Loucy (cell line): ENCODE results near the gene ELAVL2.

Experiments
- H2AFZ ChIP-seq: fragments of 200-600 bp; sonication (generic); 2 replicates; pipeline ENCODE4 v1.6.0; 2016; ENCODE audit warnings: antibody characterized with exemption, mild to moderate bottlenecking, low read length, moderate library complexity
- H3F3A ChIP-seq: fragments of 200-600 bp; 2 replicates; pipeline ENCODE4 v1.6.0; 2016; ENCODE audit warnings: antibody characterized with exemption, low read depth, mild to moderate bottlenecking
- H3K27me3 ChIP-seq: fragments of 200-600 bp; sonication (generic); 2 replicates; pipeline ENCODE4 v1.6.1; 2014; ENCODE audit warnings: low read length, mild to moderate bottlenecking; ENCODE audit not compliant: insufficient read depth, poor library complexity, severe bottlenecking
- H3K36me3 ChIP-seq: fragments of 200-600 bp; sonication (generic); 2 replicates; pipeline ENCODE4 v1.6.1; 2016; ENCODE audit warnings: low read length; ENCODE audit not compliant: insufficient read depth
- H3K4me1 ChIP-seq: fragments of 200-600 bp; sonication (generic); 2 replicates; pipeline ENCODE4 v1.5.1; 2014; ENCODE audit warnings: low read length, mild to moderate bottlenecking; ENCODE audit not compliant: insufficient read depth, poor library complexity, severe bottlenecking
- H3K4me2 ChIP-seq: fragments of 200-600 bp; sonication (generic); 2 replicates; pipeline ENCODE4 v1.6.0; 2014; ENCODE audit warnings: antibody characterized with exemption, low read length, low read depth, mild to moderate bottlenecking; ENCODE audit not compliant: poor library complexity, severe bottlenecking
- H3K4me3 ChIP-seq: fragments of 200-600 bp; sonication (generic); 2 replicates; pipeline ENCODE4 v1.5.1; 2014; ENCODE audit warnings: low read length, mild to moderate bottlenecking, mixed read lengths; ENCODE audit not compliant: poor library complexity, severe bottlenecking
- H3K79me2 ChIP-seq: fragments of 200-600 bp; sonication (generic); 2 replicates; pipeline ENCODE4 v1.6.1; 2014; ENCODE audit warnings: low read length; ENCODE audit not compliant: insufficient read depth
- H3K9ac ChIP-seq: fragments of 200-600 bp; sonication (generic); 2 replicates; pipeline ENCODE4 v1.6.0; 2014; ENCODE audit warnings: mild to moderate bottlenecking, low read depth, low read length, moderate library complexity; ENCODE audit not compliant: poor library complexity, severe bottlenecking
- H3K9me2 ChIP-seq: fragments of 200-600 bp; sonication (generic); replicated peaks from 2 replicates; pipeline ENCODE4 v1.6.1; 2016; ENCODE audit warnings: low read depth, low read length, mixed read lengths
- H3K9me3 ChIP-seq: fragments of 200-600 bp; sonication (generic); 2 replicates; pipeline ENCODE4 v1.6.1; 2014; ENCODE audit warnings: mild to moderate bottlenecking, antibody characterized with exemption, low read length, low read depth; ENCODE audit not compliant: insufficient read depth
- H4K20me1 ChIP-seq: fragments of 200-600 bp; sonication (generic); 2 replicates; pipeline ENCODE4 v1.6.0; 2014; ENCODE audit warnings: antibody characterized with exemption, low read length, mild to moderate bottlenecking; ENCODE audit not compliant: insufficient read depth, poor library complexity, severe bottlenecking
- EZH2phosphoT487 ChIP-seq: fragments of 200-600 bp; IDR thresholded peaks from 2 replicates; pipeline ENCODE4 v1.6.1; 2018; ENCODE audit warnings: antibody characterized with exemption, mild to moderate bottlenecking, moderate library complexity, borderline replicate concordance
- TF ChIP-seq, protein P1 (sequence below): fragments of 200-600 bp; sonication (generic); conservative IDR thresholded peaks from 2 replicates; pipeline ENCODE4 v1.5.1; 2014; ENCODE audit warnings: mild to moderate bottlenecking, antibody characterized with exemption, low read length

Gene ELAVL2

DNA sequence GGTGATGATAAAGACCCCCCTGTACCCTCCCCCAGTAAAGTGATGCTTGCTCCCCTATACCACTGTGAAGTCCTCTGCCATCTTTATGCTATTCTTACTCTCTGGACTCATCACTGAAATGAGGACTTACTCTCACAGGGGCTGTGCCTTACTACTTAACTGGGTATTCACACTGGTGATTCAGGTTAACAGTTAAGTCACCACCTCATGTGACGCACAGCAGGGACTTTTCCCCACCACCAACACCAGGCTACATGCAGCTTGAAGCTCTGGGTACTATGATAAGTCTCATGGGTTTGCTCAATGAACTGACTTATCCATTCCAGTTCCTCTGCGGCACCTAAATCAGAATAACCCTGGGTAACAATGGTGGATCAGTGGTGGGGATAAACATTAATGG lies 163.7 kb downstream of the ELAVL2 start:
- Histone ChIP-seq H3K36me3 (no peaks in the 10 kb centered on the region), H4K20me1 (no peaks in the 10 kb centered on the region), H3K9me3 (no peaks in the 10 kb centered on the region), H3K27me3 (no peaks in the 10 kb centered on the region), H3K4me1 (no peaks in the 10 kb centered on the region), H3K4me3 (no peak overlapping the region), H3K9ac (no peak overlapping the region), H2AFZ (no peak overlapping the region), H3K79me2 (no peaks in the 10 kb centered on the region), H3K4me2 (no peak overlapping the region), H3F3A (no peaks in the 10 kb centered on the region), H3K9me2 (no peaks in the 10 kb centered on the region)
- TF ChIP-seq EZH2phosphoT487: no peak
- TF ChIP-seq, protein P1, sequence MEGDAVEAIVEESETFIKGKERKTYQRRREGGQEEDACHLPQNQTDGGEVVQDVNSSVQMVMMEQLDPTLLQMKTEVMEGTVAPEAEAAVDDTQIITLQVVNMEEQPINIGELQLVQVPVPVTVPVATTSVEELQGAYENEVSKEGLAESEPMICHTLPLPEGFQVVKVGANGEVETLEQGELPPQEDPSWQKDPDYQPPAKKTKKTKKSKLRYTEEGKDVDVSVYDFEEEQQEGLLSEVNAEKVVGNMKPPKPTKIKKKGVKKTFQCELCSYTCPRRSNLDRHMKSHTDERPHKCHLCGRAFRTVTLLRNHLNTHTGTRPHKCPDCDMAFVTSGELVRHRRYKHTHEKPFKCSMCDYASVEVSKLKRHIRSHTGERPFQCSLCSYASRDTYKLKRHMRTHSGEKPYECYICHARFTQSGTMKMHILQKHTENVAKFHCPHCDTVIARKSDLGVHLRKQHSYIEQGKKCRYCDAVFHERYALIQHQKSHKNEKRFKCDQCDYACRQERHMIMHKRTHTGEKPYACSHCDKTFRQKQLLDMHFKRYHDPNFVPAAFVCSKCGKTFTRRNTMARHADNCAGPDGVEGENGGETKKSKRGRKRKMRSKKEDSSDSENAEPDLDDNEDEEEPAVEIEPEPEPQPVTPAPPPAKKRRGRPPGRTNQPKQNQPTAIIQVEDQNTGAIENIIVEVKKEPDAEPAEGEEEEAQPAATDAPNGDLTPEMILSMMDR: no peak

DNA sequence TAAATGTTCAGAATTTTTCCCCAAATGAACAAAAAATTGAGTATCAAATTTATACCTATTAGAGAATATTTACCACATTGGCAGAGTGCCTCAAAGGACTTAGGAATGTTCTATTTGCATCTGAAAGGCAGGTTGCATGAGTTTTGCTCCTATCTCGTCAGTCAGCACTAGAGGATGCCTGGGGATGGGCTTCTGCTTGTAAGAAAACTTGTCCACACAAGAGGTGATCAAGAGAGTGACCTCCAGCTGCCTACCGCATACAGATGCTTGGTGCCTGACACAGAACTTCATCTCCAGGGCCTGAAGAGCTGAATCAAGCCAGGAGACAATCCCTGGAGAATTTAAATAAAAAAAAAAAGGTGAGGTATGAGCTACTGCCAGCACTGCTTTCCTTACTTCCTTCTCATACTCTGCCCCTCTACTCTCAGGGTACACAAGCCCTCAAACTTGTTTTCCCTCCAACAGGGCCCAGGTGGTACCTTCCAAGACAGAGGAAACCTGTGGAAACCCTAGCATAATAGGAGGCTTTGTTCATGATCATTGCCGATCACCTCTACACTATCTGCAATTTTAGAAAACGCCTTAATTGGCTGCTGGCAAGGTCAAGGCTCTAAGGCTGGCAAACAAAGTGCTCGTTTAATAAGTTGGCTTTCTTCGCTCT lies 166.6 kb downstream of the ELAVL2 start:
- no peaks in the 10 kb centered on the region for H3K9me3 ChIP-seq
- no peak overlapping the region for H2AFZ ChIP-seq
- H3K9ac ChIP-seq: no peak overlapping the region
- no peaks in the 10 kb centered on the region for H3K4me1 ChIP-seq
- no peaks in the 10 kb centered on the region for H3K27me3 ChIP-seq
- no peak overlapping the region for H3K4me2 ChIP-seq
- H3K36me3 ChIP-seq: no peaks in the 10 kb centered on the region
- no peak overlapping the region for H3K4me3 ChIP-seq
- H3K79me2 ChIP-seq: no peaks in the 10 kb centered on the region
- no peaks in the 10 kb centered on the region for H4K20me1 ChIP-seq
- no peak for TF ChIP-seq EZH2phosphoT487
- TF ChIP-seq, protein P1: no peak
- H3K9me2 ChIP-seq: no peaks in the 10 kb centered on the region
- no peaks in the 10 kb centered on the region for H3F3A ChIP-seq

- Histone ChIP-seq H3K4me1 (no peaks in the 10 kb centered on the region), H2AFZ (no peak overlapping the region), H3K9ac (no peak overlapping the region), H3K36me3 (no peaks in the 10 kb centered on the region), H3K79me2 (no peaks in the 10 kb centered on the region), H3K4me3 (no peak overlapping the region), H3K9me3 (no peaks in the 10 kb centered on the region), H4K20me1 (no peaks in the 10 kb centered on the region), H3F3A (no peaks in the 10 kb centered on the region), H3K9me2 (no peaks in the 10 kb centered on the region), H3K27me3 (no peaks in the 10 kb centered on the region), H3K4me2 (no peak overlapping the region)
- TF ChIP-seq, protein P1: no peak
- TF ChIP-seq EZH2phosphoT487: no peak
Measured at GRCh38 chr9:23658376-23659258, 167.4 kb downstream of the ELAVL2 start.
